Hepatocyte (in vitro differentiated cells): ENCODE results near the gene FGF3. TPM values are rescaled to one million over a fixed set of nuclear protein-coding genes. Genes with fewer than 3 reads are reported as not detected.

Experiments
- DNase-seq: peaks from one replicate; pipeline ENCODE4 v3.0.0-alpha.2; 2016; ENCODE audit warnings: low spot score
- H2AFZ ChIP-seq: fragments of 200-600 bp; sonication (generic); 2 replicates; pipeline ENCODE4 v1.6.0; 2016; ENCODE audit warnings: antibody characterized with exemption, mild to moderate bottlenecking
- H3K27ac ChIP-seq: fragments of 200-600 bp; sonication (generic); 2 replicates; pipeline ENCODE4 v1.5.1; 2016; ENCODE audit warnings: mild to moderate bottlenecking
- H3K27me3 ChIP-seq: fragments of 200-600 bp; sonication (generic); 2 replicates; pipeline ENCODE4 v1.6.1; 2016
- H3K36me3 ChIP-seq: fragments of 200-600 bp; sonication (generic); replicated peaks from 2 replicates; pipeline ENCODE4 v1.5.1; 2016; ENCODE audit warnings: low read depth; ENCODE audit not compliant: insufficient read depth
- H3K4me1 ChIP-seq: fragments of 200-600 bp; sonication (generic); 2 replicates; pipeline ENCODE4 v1.5.1; 2016; ENCODE audit warnings: mild to moderate bottlenecking, moderate library complexity; ENCODE audit not compliant: insufficient read depth
- H3K4me2 ChIP-seq: fragments of 200-600 bp; sonication (generic); 2 replicates; pipeline ENCODE4 v1.6.0; 2016
- H3K4me3 ChIP-seq: fragments of 200-600 bp; sonication (generic); 2 replicates; pipeline ENCODE4 v1.5.1; 2016; ENCODE audit warnings: mild to moderate bottlenecking
- H3K79me2 ChIP-seq: fragments of 200-600 bp; sonication (generic); 2 replicates; pipeline ENCODE4 v1.6.0; 2017; ENCODE audit warnings: mild to moderate bottlenecking
- H3K9me2 ChIP-seq: fragments of 200-600 bp; sonication (generic); replicated peaks from 2 replicates; pipeline ENCODE4 v1.6.0; 2017; ENCODE audit warnings: mild to moderate bottlenecking; ENCODE audit not compliant: insufficient read depth
- H3K9me3 ChIP-seq: fragments of 200-600 bp; sonication (generic); 2 replicates; pipeline ENCODE4 v1.5.1; 2016; ENCODE audit warnings: low read depth, mild to moderate bottlenecking
- H4K20me1 ChIP-seq: fragments of 200-600 bp; sonication (generic); 2 replicates; pipeline ENCODE4 v1.6.0; 2016; ENCODE audit warnings: mild to moderate bottlenecking; ENCODE audit not compliant: insufficient read depth, poor library complexity, severe bottlenecking
- CTCF ChIP-seq: fragments of 200-600 bp; sonication (generic); IDR thresholded peaks from 2 replicates; pipeline ENCODE4 v1.5.1; 2016; ENCODE audit warnings: antibody characterized with exemption, mild to moderate bottlenecking; ENCODE audit not compliant: poor library complexity
- EZH2 ChIP-seq: fragments of 200-600 bp; sonication (generic); IDR thresholded peaks from 2 replicates; pipeline ENCODE4 v1.6.1; 2016; ENCODE audit warnings: antibody characterized with exemption, mild to moderate bottlenecking, borderline replicate concordance
- EZH2phosphoT487 ChIP-seq: fragments of 200-600 bp; sonication (generic); IDR thresholded peaks from one replicate; pipeline ENCODE4 v1.6.1; 2018; ENCODE audit warnings: antibody characterized with exemption, mild to moderate bottlenecking, low read depth, moderate library complexity; ENCODE audit not compliant: unreplicated experiment, severe bottlenecking
- WGBS: methylation state at CpG from one replicate; pipeline ENCODE4 v1.1.6; 2016; ENCODE audit warnings: low lambda C conversion rate; ENCODE audit errors: missing lambda C conversion rate; 5-methylcytosine and 5-hydroxymethylcytosine counted together
- polyA plus RNA-seq: library from polyadenylated mRNA; unstranded; fragments of >200 nt; fragmentation: Nextera tagmentation; extraction: Ambion mirVana; gene quantifications from 2 replicates; pipeline ENCODE4 v1.2.1, GENCODE V29; 2016
- total RNA-seq: library from RNA; depleted of rRNA; stranded (reverse); fragments of >200 nt; gene quantifications from 2 replicates; pipeline ENCODE4 v1.2.3, GENCODE V29; 2014

The FGF3 gene
- total and polyA plus RNA-seq, 2 experiments from 2014 or later: not detected

GRCh38 chr11:69843529-69843921 is 24.3 kb upstream of the FGF3 start:
- no peaks in the 10 kb centered on the region for H4K20me1 ChIP-seq
- H3K4me2 ChIP-seq: no peak overlapping the region
- no peak for TF ChIP-seq EZH2phosphoT487
- no peak for TF ChIP-seq EZH2
- no peak for TF ChIP-seq CTCF
- H3K9me3 ChIP-seq: no peaks in the 10 kb centered on the region
- no peak overlapping the region for H2AFZ ChIP-seq
- no peak for DNase-seq
- no peak overlapping the region for H3K4me3 ChIP-seq
- H3K9me2 ChIP-seq: no peaks in the 10 kb centered on the region
- no peak overlapping the region for H3K27ac ChIP-seq
- H3K4me1 ChIP-seq: no peaks in the 10 kb centered on the region
- H3K36me3 ChIP-seq: no peaks in the 10 kb centered on the region
- H3K27me3 ChIP-seq: no peaks in the 10 kb centered on the region
- no peaks in the 10 kb centered on the region for H3K79me2 ChIP-seq
- 55% methylated on average over 1 of the region's 1 CpG for WGBS

GRCh38 chr11:69842746-69843528 is 23.7 kb upstream of the FGF3 start:
- H2AFZ ChIP-seq: no peak overlapping the region
- no peak for TF ChIP-seq EZH2
- no peak for TF ChIP-seq CTCF
- TF ChIP-seq EZH2phosphoT487: no peak
- H3K4me1 ChIP-seq: no peaks in the 10 kb centered on the region
- H3K27me3 ChIP-seq: no peaks in the 10 kb centered on the region
- no peak overlapping the region for H3K27ac ChIP-seq
- H3K4me2 ChIP-seq: no peak overlapping the region
- H3K9me3 ChIP-seq: no peaks in the 10 kb centered on the region
- WGBS: 48% methylated on average over 7 of the region's 7 CpGs
- no peaks in the 10 kb centered on the region for H4K20me1 ChIP-seq
- no peak for DNase-seq
- H3K36me3 ChIP-seq: no peaks in the 10 kb centered on the region
- H3K4me3 ChIP-seq: no peak overlapping the region
- no peaks in the 10 kb centered on the region for H3K79me2 ChIP-seq
- H3K9me2 ChIP-seq: no peaks in the 10 kb centered on the region

GRCh38 chr11:69841859-69842698 is 22.9 kb upstream of the FGF3 start:
- Histone ChIP-seq H3K4me3 (no peak overlapping the region), H3K4me2 (no peak overlapping the region), H3K79me2 (no peaks in the 10 kb centered on the region), H3K27ac (no peak overlapping the region), H3K4me1 (no peaks in the 10 kb centered on the region), H2AFZ (no peak overlapping the region), H3K36me3 (no peaks in the 10 kb centered on the region), H3K9me2 (no peaks in the 10 kb centered on the region), H4K20me1 (no peaks in the 10 kb centered on the region), H3K27me3 (no peaks in the 10 kb centered on the region), H3K9me3 (no peaks in the 10 kb centered on the region)
- 80% methylated on average over 13 of the region's 13 CpGs for WGBS
- DNase-seq: no peak
- TF ChIP-seq EZH2 (no peak), CTCF (peak; percentile 30)
